GM10266 (cell line): ENCODE data around the gene CFAP161.

Experiments
- DNase-seq: peaks from one replicate; pipeline ENCODE4 v3.0.0; 2012; ENCODE audit errors: extremely low spot score
- TF ChIP-seq, protein P1 (sequence below): IDR thresholded peaks from 2 replicates; pipeline ENCODE4 v1.5.1; 2012; ENCODE audit warnings: mild to moderate bottlenecking, low read depth; ENCODE audit not compliant: control insufficient read depth, insufficient read depth; ENCODE audit errors: missing control alignments

Gene CFAP161

DNA sequence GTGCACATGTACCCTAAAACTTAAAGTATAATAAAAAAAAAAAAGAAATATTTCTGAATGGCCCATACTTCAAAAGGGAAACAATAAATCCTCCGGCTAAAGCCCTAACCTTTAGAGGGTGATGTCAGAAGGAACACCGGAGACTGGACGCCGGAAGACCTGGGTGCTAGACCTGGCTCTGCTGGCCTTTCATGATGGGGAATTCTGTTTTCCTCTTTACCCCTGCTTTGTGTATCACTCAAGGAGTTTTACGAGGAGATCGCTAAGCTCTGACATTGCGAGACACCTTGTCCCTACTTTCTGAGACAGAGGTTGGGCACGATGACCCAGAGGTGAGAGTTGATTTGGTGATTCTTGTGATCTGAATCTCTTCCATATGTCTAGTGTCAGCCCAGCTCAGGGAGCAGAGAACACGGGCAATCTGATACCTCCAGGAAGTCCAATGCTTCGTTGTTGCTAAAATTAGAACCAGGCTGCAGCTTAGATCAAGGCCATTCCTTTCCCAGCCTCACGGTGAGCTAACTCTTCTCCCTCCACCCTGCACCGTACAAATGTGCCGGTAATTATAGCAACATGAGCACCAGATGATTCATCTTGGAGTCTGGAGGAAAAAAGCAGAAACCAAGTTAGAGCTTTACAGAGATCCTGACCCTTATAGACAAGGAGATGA, 42.0 kb upstream of the CFAP161 start:
- no peak for DNase-seq
- TF ChIP-seq, protein P1, sequence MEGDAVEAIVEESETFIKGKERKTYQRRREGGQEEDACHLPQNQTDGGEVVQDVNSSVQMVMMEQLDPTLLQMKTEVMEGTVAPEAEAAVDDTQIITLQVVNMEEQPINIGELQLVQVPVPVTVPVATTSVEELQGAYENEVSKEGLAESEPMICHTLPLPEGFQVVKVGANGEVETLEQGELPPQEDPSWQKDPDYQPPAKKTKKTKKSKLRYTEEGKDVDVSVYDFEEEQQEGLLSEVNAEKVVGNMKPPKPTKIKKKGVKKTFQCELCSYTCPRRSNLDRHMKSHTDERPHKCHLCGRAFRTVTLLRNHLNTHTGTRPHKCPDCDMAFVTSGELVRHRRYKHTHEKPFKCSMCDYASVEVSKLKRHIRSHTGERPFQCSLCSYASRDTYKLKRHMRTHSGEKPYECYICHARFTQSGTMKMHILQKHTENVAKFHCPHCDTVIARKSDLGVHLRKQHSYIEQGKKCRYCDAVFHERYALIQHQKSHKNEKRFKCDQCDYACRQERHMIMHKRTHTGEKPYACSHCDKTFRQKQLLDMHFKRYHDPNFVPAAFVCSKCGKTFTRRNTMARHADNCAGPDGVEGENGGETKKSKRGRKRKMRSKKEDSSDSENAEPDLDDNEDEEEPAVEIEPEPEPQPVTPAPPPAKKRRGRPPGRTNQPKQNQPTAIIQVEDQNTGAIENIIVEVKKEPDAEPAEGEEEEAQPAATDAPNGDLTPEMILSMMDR: no peak

DNA sequence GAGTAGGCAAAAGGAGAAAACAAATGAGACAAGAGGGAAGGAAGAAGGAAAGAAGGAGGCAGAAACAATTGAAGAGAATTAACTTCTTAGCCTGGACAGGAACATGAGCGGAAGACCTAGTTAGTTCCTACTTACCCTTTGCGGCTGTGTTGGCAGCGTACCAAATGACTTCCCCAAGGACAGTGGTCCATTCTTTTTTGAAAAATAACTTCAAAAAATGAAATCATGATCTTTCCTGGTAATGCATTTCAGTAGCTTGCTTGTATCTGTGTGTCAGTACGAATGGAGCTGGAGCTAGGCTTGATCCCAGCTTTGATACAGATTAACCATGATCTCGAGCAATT, 41.5 kb upstream of the CFAP161 start:
- TF ChIP-seq, protein P1: no peak
- no peak for DNase-seq

DNA sequence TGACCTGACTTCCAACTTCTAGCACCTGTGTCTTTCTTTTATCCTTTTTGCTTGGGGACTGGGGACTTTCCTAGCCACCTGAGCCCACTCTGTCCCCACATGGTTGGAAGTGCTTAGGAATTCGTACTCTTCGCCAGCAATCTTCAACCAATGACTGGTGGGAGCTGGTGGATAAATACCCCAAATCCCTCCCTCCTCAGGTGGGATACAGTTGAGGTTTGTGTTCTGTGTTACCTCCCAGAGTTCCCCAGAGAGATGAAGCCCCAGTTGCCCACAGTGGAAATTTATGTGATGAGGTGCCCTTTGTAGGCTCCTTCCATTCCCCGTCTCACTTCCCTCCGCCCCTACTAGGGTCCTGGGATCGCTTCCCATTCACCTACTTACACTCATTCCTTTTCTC, 40.1 kb upstream of the CFAP161 start:
- DNase-seq: no peak
- TF ChIP-seq, protein P1: no peak

DNA sequence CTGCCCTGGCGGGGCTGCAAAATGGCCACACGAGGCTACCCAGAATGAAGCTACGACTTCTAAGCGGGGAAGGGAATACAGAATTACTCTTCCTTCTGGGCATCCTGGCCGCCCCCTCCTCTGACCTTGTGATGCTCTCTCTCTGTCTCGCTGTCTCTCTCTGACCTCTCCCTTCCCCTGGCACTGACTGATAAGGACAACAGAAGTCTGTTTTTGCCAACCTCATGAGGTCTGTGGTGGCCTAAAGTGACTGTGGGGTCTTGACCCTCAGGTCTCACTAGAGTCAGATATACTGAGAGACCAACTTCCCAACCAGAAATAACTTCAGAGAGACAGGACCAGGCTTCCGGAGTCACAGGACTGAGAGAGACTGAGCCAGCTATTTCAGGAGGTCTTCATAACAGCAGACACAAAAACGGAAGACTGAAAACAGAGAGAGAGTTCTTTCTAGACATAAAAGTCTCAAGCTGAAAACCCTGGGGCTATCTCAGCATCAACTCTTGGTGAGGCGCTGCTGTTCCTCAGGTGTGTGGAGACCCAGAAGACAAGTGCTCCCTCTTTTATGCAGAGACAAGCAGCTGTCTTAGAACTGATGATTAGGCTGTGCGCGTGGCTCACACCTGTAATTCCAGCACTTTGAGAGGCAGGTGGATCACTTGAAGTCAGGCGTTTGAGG, 38.2 kb upstream of the CFAP161 start:
- TF ChIP-seq, protein P1: no peak
- no peak for DNase-seq

DNA sequence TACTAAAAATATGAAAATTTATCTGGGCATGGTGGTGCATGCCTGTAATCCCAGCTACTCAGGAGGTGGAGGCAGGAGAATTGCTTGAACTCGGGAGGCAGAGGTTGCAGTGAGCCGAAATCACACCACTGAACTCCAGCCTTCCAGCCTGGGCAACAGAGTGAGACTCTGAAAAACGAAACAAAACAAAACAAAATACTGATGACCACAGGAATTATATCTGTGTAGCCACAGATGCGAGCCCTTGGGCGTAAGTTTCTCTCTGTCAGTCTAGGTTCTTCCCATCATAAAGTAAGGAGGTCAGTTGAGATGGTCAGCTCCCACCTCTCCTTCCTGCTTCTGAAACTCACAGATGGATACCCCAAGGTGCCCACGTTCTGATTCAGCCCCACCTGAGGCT, 37.7 kb upstream of the CFAP161 start:
- TF ChIP-seq, protein P1: no peak
- no peak for DNase-seq

DNA sequence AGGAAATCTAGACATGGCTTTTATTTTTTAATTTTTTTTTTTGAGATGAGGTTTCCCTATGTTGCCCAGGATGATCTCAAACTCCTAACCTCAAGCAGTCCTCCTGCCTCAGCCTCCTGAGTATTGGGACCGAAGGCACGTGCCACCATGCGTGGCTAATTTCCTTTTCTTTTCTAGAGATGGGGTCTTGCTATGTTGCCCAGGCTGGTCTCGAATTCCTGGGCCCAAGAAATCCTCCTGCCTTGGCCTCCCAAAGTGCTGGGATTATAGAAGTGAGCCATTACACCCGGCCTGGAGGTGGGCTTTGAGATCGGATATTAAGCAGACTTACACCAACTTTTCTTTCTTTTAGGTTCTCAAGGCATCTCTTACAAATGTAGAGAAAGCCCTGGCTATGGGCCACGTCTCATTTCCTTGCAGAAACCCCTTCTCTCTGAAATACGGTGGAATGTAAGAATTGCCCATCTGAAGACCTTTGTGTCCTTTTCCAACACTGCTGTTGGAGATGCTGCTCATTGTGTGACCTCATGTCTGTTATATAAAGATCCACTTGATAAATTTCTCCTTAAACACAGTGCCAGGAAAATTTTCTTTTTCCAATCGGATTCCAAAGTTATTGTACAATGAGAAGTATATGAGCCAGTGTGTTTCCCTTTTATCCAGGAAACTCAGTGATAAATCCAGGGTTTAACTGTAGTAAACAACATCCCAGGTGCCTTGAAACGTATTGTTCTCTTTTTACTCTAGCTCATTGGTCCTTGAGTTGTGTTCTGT, 36.8 kb upstream of the CFAP161 start:
- no peak for DNase-seq
- TF ChIP-seq, protein P1: no peak

DNA sequence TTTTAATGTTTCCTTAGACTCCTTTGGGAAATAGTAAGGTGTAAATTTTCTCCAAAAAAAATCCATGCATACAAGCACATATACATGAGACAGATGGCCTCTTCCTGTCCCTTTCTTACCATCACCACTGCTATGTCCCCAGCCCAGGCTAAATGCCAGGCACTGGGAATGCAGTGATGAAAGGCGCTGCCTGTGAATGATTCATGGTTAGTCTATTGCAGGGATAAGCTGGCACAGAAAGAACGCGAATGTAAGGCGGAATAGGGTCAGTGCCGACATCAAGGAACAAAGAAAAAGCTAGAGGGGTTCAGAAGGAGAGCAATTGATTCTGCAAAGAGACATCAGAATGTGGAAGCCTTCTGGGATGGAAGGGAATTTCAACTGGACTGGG, 36.2 kb upstream of the CFAP161 start:
- no peak for DNase-seq
- TF ChIP-seq, protein P1: no peak
